PC-9 (cell line): ENCODE data around the gene CAMTA1. TPM values are rescaled to one million over a fixed set of nuclear protein-coding genes. Genes with fewer than 3 reads are reported as not detected.

ENCODE experiments used
- BruUV-seq: library from RNA; stranded (reverse); fragments of 400-500 nt; replicated peaks from 2 replicates; lab custom pipeline; 2021; lab: Mats Ljungman, UMichigan
- CTCF ChIA-PET: fragments of 300-600 bp; sonication (Branson Sonifier 250); formaldehyde crosslinking; loops from one replicate; lab custom pipeline; 2022; ENCODE audit warnings: antibody characterized with exemption; lab: Charles Lee
- POLR2A ChIA-PET: fragments of 300-600 bp; sonication (Branson Sonifier 250); formaldehyde crosslinking; loops from one replicate; lab custom pipeline; 2022; ENCODE audit warnings: antibody characterized with exemption; ENCODE audit not compliant: unreplicated experiment; lab: Charles Lee
- DNase-seq, 2 experiments: peaks; one replicate each; pipeline versions ENCODE4 v3.0.0 to v3.0.0-alpha.2; 2015 to 2022; ENCODE audit warnings: mixed read lengths in 1 of 2
- H2AFZ ChIP-seq: fragments of 200-600 bp; sonication (generic); 2 replicates; pipeline ENCODE4 v1.8.1; 2017; ENCODE audit warnings: antibody characterized with exemption
- H3F3A ChIP-seq: fragments of 200-600 bp; sonication (generic); 2 replicates; pipeline ENCODE4 v1.8.1; 2017; ENCODE audit warnings: antibody characterized with exemption, mild to moderate bottlenecking, low read depth; ENCODE audit not compliant: insufficient read depth
- H3K27ac ChIP-seq: fragments of 200-600 bp; sonication (generic); 2 replicates; pipeline ENCODE4 v1.6.1; 2016; ENCODE audit warnings: mixed run types
- H3K27me3 ChIP-seq: fragments of 200-600 bp; sonication (generic); 2 replicates; pipeline ENCODE4 v1.6.1; 2016; ENCODE audit warnings: low read depth, mixed run types; ENCODE audit not compliant: insufficient read depth
- H3K36me3 ChIP-seq: fragments of 200-600 bp; sonication (generic); 2 replicates; pipeline ENCODE4 v1.6.1; 2016; ENCODE audit warnings: low read depth, mixed run types
- H3K4me1 ChIP-seq: fragments of 200-600 bp; sonication (generic); replicated peaks from 2 replicates; pipeline ENCODE4 v1.6.1; 2016; ENCODE audit warnings: mixed run types; ENCODE audit not compliant: insufficient read depth
- H3K4me2 ChIP-seq: fragments of 200-600 bp; sonication (generic); 2 replicates; pipeline ENCODE4 v1.6.1; 2017; ENCODE audit warnings: mixed run types
- H3K4me3 ChIP-seq: fragments of 200-600 bp; sonication (generic); 2 replicates; pipeline ENCODE4 v1.6.1; 2016; ENCODE audit warnings: mixed run types
- H3K79me2 ChIP-seq: fragments of 200-600 bp; sonication (generic); 2 replicates; pipeline ENCODE4 v1.6.1; 2017; ENCODE audit warnings: low read depth, mixed run types
- H3K9me2 ChIP-seq: fragments of 200-600 bp; sonication (generic); 2 replicates; pipeline ENCODE4 v1.8.1; 2017; ENCODE audit warnings: mild to moderate bottlenecking; ENCODE audit not compliant: insufficient read depth
- H3K9me3 ChIP-seq: fragments of 200-600 bp; sonication (generic); 2 replicates; pipeline ENCODE4 v1.8.1; 2016; ENCODE audit warnings: low read depth; ENCODE audit not compliant: insufficient read depth
- H4K20me1 ChIP-seq: fragments of 200-600 bp; sonication (generic); 2 replicates; pipeline ENCODE4 v1.8.1; 2017; ENCODE audit not compliant: insufficient read depth
- EZH2 ChIP-seq: fragments of 200-600 bp; sonication (generic); IDR thresholded peaks from 2 replicates; pipeline ENCODE4 v1.8.0; 2017; ENCODE audit warnings: antibody characterized with exemption, low read depth
- intact Hi-C: fragments of 100-400 bp; cut with micrococcal nuclease; formaldehyde crosslinking; loops from one replicate; pipeline ENCODE4 v1.10.0; 2022; ENCODE audit not compliant: unreplicated experiment
- total RNA-seq: library from RNA; stranded (reverse); gene quantifications from 2 replicates; pipeline ENCODE4 v1.2.3, GENCODE V29; 2021
- TF ChIP-seq, protein P1 (sequence below): fragments of 200-600 bp; sonication (generic); conservative IDR thresholded peaks from 2 replicates; pipeline ENCODE4 v1.6.1; 2017; ENCODE audit warnings: mixed run types, antibody characterized with exemption, mild to moderate bottlenecking, moderate library complexity

The CAMTA1 gene
- total RNA-seq, 1 experiment from 2014 or later, result 72.3 TPM

DNA sequence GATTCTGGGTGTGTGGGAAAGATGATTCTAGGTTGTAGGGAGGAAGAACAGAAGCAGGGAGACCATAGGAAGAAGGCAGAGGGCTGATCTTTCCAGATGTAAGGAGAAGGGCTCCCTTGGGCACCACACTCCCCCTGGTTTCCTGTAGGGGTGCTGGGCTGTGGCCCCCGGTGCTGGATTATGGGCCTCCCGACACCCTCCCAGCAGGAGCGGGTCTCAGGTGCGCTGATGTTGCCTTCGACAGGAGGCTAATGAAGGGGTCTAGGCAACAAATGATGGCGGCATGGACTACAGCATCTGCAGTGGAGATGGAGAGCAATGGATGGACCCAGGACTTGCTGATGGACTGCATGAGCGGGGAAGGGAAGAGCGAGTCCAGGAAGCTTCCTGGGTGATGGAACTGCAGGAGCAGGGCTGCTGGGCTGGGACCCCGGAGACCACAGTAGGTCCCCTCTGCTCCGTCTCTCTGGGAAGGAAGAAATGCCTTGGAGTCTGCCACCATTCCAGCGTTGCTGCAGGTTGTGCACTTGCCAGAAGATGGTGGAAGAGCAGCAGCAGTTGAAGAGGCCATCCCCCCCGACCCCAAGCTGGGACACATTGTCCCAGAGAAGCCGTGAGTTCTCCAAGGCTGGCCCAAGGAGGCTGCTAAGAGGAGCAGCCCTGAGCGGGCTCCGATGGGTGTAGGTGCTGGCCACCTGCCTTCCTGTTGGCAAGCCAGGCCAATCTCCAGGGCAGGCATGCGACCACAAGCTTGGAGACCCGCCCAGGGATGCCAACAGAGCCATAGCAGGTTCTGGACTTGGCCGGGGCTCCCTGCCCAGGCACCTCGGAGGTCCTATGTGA, 890.4 kb downstream of the CAMTA1 start:
- H3K27me3 ChIP-seq, result peaks cover 85% of the 10 kb centered on the region
- POLR2A ChIA-PET, result no interaction called here

DNA sequence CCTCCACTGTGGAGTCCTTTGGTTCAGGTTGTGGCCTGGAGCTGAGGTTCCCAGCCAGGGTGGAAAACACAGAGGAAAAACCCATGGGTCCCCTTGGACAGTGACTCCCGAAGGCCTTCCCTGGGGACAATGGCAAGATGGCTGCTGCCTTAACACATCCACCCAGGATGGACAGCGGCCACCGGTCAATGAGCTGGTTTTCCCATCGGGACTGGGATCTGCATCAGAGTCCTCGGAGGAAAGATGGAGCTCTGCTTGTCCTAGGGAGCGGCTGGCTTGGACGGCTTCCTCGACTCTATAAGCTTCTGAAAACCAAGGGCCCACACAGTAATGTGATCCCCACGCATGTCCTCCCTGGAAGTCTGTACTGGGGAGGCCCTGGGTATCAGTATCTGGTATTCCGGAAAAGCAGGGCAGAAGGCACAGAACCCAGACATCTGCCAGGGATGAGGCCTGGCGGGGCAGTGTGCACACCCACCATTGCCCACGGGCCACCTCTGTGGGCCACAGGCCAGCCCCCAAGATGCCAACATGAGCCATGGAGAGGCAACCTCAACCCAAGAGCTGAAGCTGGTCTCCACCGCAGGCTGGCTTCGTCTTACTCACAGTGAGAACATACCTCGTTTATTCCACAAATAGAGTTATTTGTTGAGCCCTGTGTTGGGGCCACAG, 891.2 kb downstream of the CAMTA1 start:
- no peaks in the 10 kb centered on the region for H3K4me1 ChIP-seq
- peaks cover 83% of the 10 kb centered on the region for H3K27me3 ChIP-seq
- ChIA-PET CTCF (no interaction called here), POLR2A (no interaction called here)
- no peak for DNase-seq
- H3K9me3 ChIP-seq, result no peaks in the 10 kb centered on the region
- no peaks in the 10 kb centered on the region for H3K79me2 ChIP-seq
- H3K36me3 ChIP-seq, result no peaks in the 10 kb centered on the region
- H3F3A ChIP-seq, result no peaks in the 10 kb centered on the region
- intact Hi-C loops, result no loop called here
- no peak overlapping the region for H3K4me3 ChIP-seq
- no peaks in the 10 kb centered on the region for H4K20me1 ChIP-seq
- H3K4me2 ChIP-seq, result no peak overlapping the region
- no peak overlapping the region for H2AFZ ChIP-seq
- no peak overlapping the region for H3K27ac ChIP-seq
- BruUV-seq, result no TSS peak
- TF ChIP-seq, protein P1, sequence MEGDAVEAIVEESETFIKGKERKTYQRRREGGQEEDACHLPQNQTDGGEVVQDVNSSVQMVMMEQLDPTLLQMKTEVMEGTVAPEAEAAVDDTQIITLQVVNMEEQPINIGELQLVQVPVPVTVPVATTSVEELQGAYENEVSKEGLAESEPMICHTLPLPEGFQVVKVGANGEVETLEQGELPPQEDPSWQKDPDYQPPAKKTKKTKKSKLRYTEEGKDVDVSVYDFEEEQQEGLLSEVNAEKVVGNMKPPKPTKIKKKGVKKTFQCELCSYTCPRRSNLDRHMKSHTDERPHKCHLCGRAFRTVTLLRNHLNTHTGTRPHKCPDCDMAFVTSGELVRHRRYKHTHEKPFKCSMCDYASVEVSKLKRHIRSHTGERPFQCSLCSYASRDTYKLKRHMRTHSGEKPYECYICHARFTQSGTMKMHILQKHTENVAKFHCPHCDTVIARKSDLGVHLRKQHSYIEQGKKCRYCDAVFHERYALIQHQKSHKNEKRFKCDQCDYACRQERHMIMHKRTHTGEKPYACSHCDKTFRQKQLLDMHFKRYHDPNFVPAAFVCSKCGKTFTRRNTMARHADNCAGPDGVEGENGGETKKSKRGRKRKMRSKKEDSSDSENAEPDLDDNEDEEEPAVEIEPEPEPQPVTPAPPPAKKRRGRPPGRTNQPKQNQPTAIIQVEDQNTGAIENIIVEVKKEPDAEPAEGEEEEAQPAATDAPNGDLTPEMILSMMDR, result no peak
- H3K9me2 ChIP-seq, result no peaks in the 10 kb centered on the region

More for the DNA sequence above, 890.4 kb downstream of the CAMTA1 start:
- no peak overlapping the region for H3K4me2 ChIP-seq
- no peaks in the 10 kb centered on the region for H4K20me1 ChIP-seq
- no TSS peak for BruUV-seq
- CTCF ChIA-PET, result no interaction called here
- no peaks in the 10 kb centered on the region for H3K9me2 ChIP-seq
- no peaks in the 10 kb centered on the region for H3K79me2 ChIP-seq
- H3F3A ChIP-seq, result no peaks in the 10 kb centered on the region
- no peaks in the 10 kb centered on the region for H3K36me3 ChIP-seq
- no peak overlapping the region for H3K4me3 ChIP-seq
- no peaks in the 10 kb centered on the region for H3K9me3 ChIP-seq
- H3K4me1 ChIP-seq, result no peaks in the 10 kb centered on the region
- no peak overlapping the region for H3K27ac ChIP-seq
- intact Hi-C loops, result no loop called here
- H2AFZ ChIP-seq, result no peak overlapping the region
- TF ChIP-seq, protein P1, result no peak
- DNase-seq, result no peak

DNA sequence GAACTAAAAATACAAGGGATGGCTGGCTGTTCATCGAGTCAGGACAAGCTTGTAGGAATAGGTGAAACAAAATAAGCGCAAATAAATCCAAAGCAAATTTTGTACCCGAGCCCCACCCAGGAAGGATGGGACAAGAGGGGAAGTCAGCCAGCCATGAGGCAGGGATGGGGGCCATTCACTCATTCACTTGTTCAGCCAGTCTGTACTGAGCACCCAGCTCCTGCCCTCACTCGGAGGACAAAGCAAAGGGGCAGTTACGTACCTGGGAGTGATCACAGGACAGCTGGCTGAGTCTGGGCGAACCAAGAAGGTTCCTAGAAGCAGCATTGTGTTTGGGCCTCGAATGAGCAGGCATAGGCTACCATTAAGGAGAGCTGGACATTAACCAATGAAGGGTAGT, 891.9 kb downstream of the CAMTA1 start:
- H3F3A ChIP-seq, result no peaks in the 10 kb centered on the region
- no peaks in the 10 kb centered on the region for H4K20me1 ChIP-seq
- H2AFZ ChIP-seq, result no peak overlapping the region
- no peaks in the 10 kb centered on the region for H3K9me3 ChIP-seq
- no peak overlapping the region for H3K4me2 ChIP-seq
- POLR2A ChIA-PET, result no interaction called here
- DNase-seq, result no peak
- no peaks in the 10 kb centered on the region for H3K4me1 ChIP-seq
- CTCF ChIA-PET, result no interaction called here
- H3K9me2 ChIP-seq, result no peaks in the 10 kb centered on the region
- H3K36me3 ChIP-seq, result no peaks in the 10 kb centered on the region
- H3K4me3 ChIP-seq, result no peak overlapping the region
- intact Hi-C loops, result no loop called here
- no peaks in the 10 kb centered on the region for H3K79me2 ChIP-seq
- BruUV-seq, result no TSS peak
- H3K27ac ChIP-seq, result no peak overlapping the region
- no peak for TF ChIP-seq EZH2
- TF ChIP-seq, protein P1, result no peak
- peaks cover 77% of the 10 kb centered on the region for H3K27me3 ChIP-seq
